Panc1 (cell line): ENCODE results near the gene HAGH. TPM values are rescaled to one million over a fixed set of nuclear protein-coding genes. Genes with fewer than 3 reads are reported as not detected.

Source experiments
- total RNA-seq: library from RNA; stranded (reverse); gene quantifications from one replicate; pipeline ENCODE4 v1.2.1, GENCODE V29; 2021; ENCODE audit not compliant: unreplicated experiment

Gene HAGH
- total RNA-seq, 1 experiment from 2014 or later = 58.9 TPM

Other genes starting within 250 kb of the HAGH start
- gene IFT140, start 214.8 kb downstream of the HAGH start, total RNA-seq = 25.5 TPM
- 28.8 TPM for gene CRAMP1, start 214.5 kb downstream of the HAGH start, total RNA-seq
- 200 TPM for gene JPT2, start 148.5 kb downstream of the HAGH start, total RNA-seq
- gene MAPK8IP3, start 120.6 kb downstream of the HAGH start, total RNA-seq = 108 TPM
- 117 TPM for gene NME3, start 55.3 kb downstream of the HAGH start, total RNA-seq
- 53.4 TPM for gene EME2, start 54.0 kb downstream of the HAGH start, total RNA-seq
- gene MRPS34, start 53.7 kb downstream of the HAGH start, total RNA-seq = 187 TPM
- gene SPSB3, start 44.3 kb downstream of the HAGH start, total RNA-seq = 23.0 TPM
- gene NUBP2, start 43.9 kb downstream of the HAGH start, total RNA-seq = 85.8 TPM
- gene IGFALS, start 33.1 kb downstream of the HAGH start, total RNA-seq = 0.10 TPM
- 34.6 TPM for gene FAHD1, start 381 bp upstream of the HAGH start, total RNA-seq
- not detected for gene MEIOB, start 45.3 kb upstream of the HAGH start, total RNA-seq
- gene HS3ST6, start 91.6 kb upstream of the HAGH start, total RNA-seq = 3.3 TPM
- 25.3 TPM for gene MSRB1, start 116.4 kb upstream of the HAGH start, total RNA-seq
- 0.26 TPM for gene RPL3L, start 127.9 kb upstream of the HAGH start, total RNA-seq
- gene NDUFB10, start 132.7 kb upstream of the HAGH start, total RNA-seq = 287 TPM
- gene RPS2, start 138.0 kb upstream of the HAGH start, total RNA-seq = 2,794 TPM
- gene RNF151, start 140.0 kb upstream of the HAGH start, total RNA-seq = not detected
- gene TBL3, start 145.2 kb upstream of the HAGH start, total RNA-seq = 42.4 TPM
- gene NOXO1, start 154.6 kb upstream of the HAGH start, total RNA-seq = 4.0 TPM
- gene GFER, start 157.4 kb upstream of the HAGH start, total RNA-seq = 49.2 TPM
- 15.2 TPM for gene SYNGR3, start 163.1 kb upstream of the HAGH start, total RNA-seq
- gene ZNF598, start 183.0 kb upstream of the HAGH start, total RNA-seq = 85.7 TPM
- 15.3 TPM for gene NPW, start 193.0 kb upstream of the HAGH start, total RNA-seq
- gene NHERF2, start 200.1 kb upstream of the HAGH start, total RNA-seq = 174 TPM
- gene NTHL1, start 221.0 kb upstream of the HAGH start, total RNA-seq = 39.8 TPM
- 115 TPM for gene TSC2, start 221.2 kb upstream of the HAGH start, total RNA-seq